ENCODE results near the gene RNLS.

The RNLS gene

GRCh38 chr10:88507404-88507803 lies 75.7 kb downstream of the RNLS start:
- no peak for DNase-seq (ENCODE audit: low spot score)
- in situ Hi-C loops (cut with MboI; ENCODE audit: low sequenced_read_pairs, unreplicated experiment): no loop called here
- TF ChIP-seq CTCF (IDR thresholded peaks at IDR 0.05; ENCODE audit: borderline replicate concordance, control extremely low read depth, extremely low read depth, insufficient read depth, missing control alignments): no peak

DNA sequence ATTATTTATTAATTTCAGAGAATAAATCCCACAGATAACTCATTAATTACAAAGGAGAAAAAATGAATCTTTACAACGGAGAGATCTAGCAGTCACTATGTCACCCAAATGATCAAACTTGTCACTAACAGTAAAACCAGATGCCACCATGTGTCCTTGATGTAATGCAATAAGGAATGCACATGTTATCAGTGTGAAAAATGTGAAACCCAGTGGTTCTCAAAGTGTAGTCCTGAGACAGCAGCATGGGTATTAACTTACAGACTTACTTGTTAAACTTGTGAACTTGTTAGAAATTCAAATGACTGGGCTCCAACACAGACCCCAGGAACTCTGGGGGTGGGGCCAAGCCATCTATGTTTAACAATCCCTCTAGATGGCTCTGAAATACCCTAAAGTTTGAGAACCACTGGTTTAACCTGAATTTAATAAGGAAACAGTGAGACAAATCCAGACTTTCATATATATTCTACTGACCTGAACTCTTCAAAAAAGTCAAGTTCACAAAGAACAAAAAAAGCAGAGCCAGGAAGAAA lies 77.4 kb downstream of the RNLS start:
- in situ Hi-C loops (cut with MboI; ENCODE audit: low sequenced_read_pairs, unreplicated experiment): no loop called here
- TF ChIP-seq CTCF (IDR thresholded peaks at IDR 0.05; ENCODE audit: borderline replicate concordance, control extremely low read depth, extremely low read depth, insufficient read depth, missing control alignments): no peak
- no peak for DNase-seq (ENCODE audit: low spot score)

DNA sequence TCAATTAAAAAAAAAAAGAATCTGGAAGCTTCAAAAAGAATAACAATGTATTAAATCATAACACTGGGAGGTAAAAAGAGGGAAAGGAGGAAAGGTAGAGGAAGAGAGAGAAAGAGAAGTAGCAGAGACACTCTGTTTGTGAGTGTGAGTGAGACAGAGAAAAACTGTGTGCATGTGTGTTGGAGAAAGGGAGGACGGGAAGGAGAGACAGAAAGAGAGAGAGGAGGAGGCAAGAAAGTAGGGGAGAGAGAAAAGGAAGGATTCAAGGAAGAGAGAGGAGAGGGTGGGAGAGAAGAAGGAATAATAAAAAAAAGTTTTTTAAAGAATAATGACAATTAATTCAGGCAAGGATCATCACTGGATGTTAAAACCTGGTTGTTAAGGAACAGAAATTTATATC lies 77.9 kb downstream of the RNLS start:
- in situ Hi-C loops (cut with MboI; ENCODE audit: low sequenced_read_pairs, unreplicated experiment): no loop called here
- no peak for TF ChIP-seq CTCF (IDR thresholded peaks at IDR 0.05; ENCODE audit: borderline replicate concordance, control extremely low read depth, extremely low read depth, insufficient read depth, missing control alignments)
- no peak for DNase-seq (ENCODE audit: low spot score)

GRCh38 chr10:88500656-88501055 lies 82.5 kb downstream of the RNLS start:
- DNase-seq (ENCODE audit: low spot score): no peak
- no peak for TF ChIP-seq CTCF (IDR thresholded peaks at IDR 0.05; ENCODE audit: borderline replicate concordance, control extremely low read depth, extremely low read depth, insufficient read depth, missing control alignments)
- in situ Hi-C loops (cut with MboI; ENCODE audit: low sequenced_read_pairs, unreplicated experiment): no loop called here

- TF ChIP-seq CTCF (IDR thresholded peaks at IDR 0.05; ENCODE audit: borderline replicate concordance, control extremely low read depth, extremely low read depth, insufficient read depth, missing control alignments): no peak
- in situ Hi-C loops (cut with MboI; ENCODE audit: low sequenced_read_pairs, unreplicated experiment): no loop called here
- DNase-seq (ENCODE audit: low spot score): no peak
Measured at GRCh38 chr10:88499569-88500470, 83.3 kb downstream of the RNLS start.

DNA sequence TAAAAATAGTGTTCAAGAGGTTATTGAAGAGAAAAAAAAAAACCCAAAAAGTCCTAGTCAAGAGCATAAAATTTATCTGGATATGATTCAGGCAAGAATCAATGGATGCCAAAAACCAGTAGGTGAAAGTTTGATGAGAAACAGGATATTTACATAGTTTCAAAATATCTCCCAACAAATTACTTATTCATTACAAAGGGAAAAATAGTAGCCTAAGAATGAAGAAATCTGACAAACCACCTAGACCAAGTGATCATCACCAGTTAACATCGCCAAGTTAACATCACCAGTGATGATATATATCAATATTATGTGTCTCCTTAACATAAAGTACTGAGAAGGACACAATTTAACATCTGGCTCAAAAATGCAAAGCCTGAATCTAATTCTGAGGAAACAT lies 85.2 kb downstream of the RNLS start:
- in situ Hi-C loops (cut with MboI; ENCODE audit: low sequenced_read_pairs, unreplicated experiment): no loop called here
- DNase-seq (ENCODE audit: low spot score): no peak
- no peak for TF ChIP-seq CTCF (IDR thresholded peaks at IDR 0.05; ENCODE audit: borderline replicate concordance, control extremely low read depth, extremely low read depth, insufficient read depth, missing control alignments)
